ENCODE data around the gene NAA50.

The NAA50 gene

DNA sequence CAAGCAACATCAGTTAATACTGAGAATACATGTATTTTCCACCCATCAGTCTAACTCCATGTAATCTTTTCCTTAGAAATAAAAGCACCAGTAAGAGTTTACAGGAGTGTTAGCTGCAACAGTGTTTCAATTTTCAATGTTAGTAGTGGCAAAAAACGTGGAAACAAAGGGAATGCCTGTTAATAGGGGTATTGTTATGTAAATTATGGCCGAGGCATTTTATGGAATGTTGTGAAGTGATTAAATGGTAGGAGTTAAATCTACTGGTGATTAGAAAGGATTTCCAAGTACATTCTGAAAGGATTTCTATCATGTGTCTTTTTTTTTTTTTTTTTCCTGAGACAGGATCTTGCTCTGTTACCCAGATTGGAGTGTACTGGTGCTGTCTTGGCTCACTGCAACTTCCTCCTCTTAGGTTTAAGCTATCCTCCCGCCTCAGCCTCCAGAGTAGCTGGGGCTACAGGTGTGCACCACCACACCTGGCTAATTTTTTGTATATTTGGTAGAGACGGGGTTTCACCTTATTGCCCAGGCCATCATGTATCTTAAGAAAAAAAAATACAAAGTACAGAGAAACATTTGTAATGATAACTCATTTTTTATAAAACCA, 7.4 kb upstream of the NAA50 start:
- H3K4me3 ChIP-seq (ENCODE audit: low read length), result no peak overlapping the region
- no peak for TF ChIP-seq ZNF274 (IDR thresholded peaks at IDR 0.05; ENCODE audit: low read depth, low read length)

DNA sequence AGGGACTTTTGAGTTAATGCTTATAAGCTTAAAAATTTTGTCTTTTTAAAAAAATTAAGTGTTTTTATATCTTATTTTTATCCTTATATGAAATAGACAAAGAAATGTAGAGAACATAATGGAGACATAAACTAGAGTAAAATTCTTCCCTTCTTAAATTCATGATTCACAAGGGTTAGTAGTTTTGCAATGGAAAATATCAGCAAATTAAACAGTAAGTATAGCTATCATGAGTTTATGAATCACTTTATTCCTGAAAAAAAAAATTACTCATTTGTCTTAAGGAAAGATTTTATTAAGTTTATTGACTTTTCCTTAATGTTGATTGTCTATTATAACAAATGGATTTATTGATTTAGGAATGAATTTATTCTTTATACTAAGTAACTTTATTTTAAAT, 5.1 kb upstream of the NAA50 start:
- no peak overlapping the region for H3K4me3 ChIP-seq (ENCODE audit: low read length)
- no peak for TF ChIP-seq ZNF274 (IDR thresholded peaks at IDR 0.05; ENCODE audit: low read depth, low read length)

DNA sequence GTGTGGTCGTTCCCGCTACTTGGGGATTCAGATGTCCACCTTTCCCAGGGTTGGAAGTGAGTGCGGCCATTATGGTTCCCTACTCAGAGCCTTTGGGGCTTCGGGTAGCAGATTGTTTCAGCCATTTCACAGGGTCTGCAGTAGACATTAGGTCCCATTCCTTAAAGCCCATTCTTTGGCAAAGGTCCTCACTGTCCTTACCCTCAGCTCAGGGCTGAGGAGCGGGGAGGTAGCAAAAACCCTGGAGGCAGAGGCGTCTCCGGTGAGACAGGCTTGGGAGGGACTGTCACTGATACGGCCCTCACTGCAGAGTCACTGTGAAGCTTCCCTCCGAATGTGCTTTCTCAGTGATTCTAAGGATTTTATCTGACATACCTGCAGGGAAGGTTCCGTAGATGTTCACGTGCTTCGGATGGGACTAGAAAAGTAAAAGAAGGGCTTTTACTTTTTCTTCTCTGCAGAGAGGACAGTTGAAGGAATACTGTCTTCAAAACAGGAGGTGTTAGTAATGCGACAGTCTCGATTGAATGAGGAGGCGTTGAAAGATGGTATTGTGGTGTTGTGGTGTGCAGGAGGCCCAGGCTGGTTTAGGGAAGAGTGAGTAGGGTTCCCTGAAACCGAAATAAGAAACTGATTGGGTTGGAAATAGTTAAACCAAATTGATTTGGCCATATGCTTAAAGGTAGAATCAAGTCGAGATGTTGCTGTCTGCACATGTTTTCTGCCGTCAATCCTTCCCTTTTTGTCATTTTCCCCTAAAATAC, 1.4 kb upstream of the NAA50 start:
- H3K4me3 ChIP-seq (ENCODE audit: low read length), result peak overlapping the region; percentile 95
- no peak for TF ChIP-seq ZNF274 (IDR thresholded peaks at IDR 0.05; ENCODE audit: low read depth, low read length)

DNA sequence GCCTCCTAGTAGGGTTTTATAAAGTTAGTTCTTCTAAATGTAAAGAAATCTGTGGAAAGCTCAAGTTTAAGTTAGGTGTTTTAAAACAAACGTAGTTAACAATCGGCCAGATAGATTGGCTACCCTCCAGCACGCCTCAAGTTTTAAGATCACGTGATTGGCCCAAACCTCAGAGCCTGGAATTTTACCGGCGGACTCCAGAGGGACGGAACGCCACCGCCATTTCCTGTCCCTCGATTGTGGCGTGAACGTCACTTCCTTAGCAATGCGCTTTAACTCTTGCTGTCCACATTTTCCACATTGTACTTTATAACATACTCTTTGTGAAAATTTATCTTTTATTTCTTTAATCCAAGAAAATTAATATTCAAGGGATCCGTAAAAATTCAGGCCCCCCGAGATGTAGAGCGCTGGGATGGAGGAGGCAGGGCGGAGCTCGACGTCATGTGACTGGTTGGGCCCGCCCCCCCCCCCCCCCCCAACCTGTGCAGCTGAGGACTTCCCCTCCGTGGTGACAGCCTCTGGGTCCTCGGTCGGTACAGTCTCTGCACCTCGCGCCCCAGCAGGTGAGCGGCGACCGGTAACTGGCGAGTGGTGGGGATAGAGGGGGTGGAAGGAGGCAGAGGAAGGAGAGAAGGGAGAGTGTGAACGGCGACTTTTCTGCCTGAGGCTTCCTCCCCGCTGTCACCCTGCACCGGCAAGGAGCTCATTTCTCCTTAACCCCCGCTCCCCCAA, 666 bp upstream of the NAA50 start, which contains the start of gene ATP6V1A:
ATP6V1A (plus strand) TSS at position 488 of the 735 bp plus-strand sequence. CDS start 31,719 bp downstream, outside the sequence.
- H3K4me3 ChIP-seq (ENCODE audit: low read length), result peak within 1 kb of the TSS; percentile 95
- TF ChIP-seq ZNF274 (IDR thresholded peaks at IDR 0.05; ENCODE audit: low read depth, low read length), result no peak

DNA sequence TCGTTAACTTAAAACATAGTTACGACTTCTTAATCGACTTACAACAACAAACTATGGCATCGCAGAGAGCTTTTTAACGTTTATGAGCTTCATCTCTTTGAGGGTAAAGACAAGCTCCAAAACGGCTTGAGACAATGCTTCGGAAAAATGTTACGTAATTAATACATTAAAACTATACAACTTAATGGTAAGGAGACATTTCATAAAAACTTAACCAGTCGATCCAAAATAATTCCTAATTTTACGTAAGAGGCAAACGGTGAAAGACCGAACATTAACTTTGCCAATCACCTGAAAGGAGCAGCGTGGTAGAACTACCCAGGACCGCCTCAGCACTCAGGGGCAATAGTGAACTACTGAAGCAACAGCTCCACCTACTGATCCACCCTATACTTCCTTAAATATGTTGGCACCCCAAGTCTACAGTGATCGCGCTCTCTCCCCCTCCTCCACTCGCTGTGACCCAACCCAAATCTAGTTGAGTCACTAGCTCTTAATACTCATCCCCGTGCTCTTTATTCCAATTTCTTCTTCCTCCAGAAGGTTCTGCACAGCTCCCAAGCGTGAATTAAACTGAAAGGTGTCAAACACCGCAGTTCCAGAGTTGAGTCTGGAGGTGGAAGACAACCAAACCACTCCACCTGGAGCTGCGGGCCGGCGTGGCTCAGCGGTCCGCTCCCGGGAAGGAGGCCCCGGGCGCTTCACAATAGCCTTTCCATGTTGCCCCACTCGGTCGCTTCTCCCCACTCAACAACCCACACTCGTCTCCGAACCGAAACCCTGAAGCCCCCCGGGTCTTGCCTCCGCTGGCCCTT, 901 bp downstream of the NAA50 start:
- TF ChIP-seq ZNF274 (IDR thresholded peaks at IDR 0.05; ENCODE audit: low read depth, low read length), result no peak

DNA sequence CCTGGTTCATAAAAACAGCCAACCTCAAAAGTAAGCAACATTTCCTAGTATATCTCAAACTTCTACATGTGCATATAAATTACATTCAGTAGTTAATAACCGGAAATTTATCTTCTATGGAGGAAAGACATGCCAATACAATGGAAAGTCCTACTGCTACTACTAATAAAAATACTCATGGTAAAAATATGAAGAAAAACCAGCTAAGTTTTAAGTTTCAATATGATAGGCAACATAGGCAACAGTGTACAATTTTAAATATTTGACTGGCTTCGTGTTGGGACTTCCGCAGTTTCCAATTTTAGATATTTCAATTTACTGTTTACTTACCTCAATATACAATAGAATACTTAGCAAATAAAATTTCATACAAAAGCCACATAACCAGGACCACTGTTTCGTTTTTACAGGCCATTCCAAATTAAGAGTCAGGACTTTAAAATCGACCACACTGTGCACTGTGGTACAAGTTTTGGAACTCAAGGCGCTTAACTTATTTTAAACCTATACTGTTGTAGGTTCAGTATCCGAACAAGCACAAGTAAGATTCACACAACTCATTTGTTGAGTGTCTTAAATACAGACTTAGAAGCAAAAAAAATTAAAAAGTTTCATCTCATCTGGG, 2.9 kb downstream of the NAA50 start:
- H3K4me3 ChIP-seq (ENCODE audit: low read length), result no peak overlapping the region; the same call in 1 of the 2 replicates
- no peak for TF ChIP-seq ZNF274 (IDR thresholded peaks at IDR 0.05; ENCODE audit: low read depth, low read length)

More for the DNA sequence above, 901 bp downstream of the NAA50 start:
- peak overlapping the region; percentile 95 for H3K4me3 ChIP-seq (ENCODE audit: low read length)

DNA sequence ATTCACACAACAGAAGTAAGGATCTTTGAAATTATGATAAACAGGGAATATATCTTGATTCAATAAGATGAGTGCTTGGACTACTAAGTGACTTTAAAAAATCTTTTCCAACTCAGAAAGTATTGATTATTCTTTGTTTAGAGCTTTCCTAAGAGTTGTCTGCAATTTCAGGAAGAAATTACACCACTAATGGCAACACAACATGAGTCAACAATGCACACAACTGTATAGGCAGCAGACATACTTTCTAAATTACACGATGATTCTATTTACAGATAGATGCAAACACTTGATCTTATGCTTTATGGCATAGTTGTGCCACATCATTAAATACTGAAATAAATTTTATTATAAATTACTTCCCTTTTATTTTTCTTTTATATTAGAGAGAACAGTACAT, 4.4 kb downstream of the NAA50 start:
- no peak for TF ChIP-seq ZNF274 (IDR thresholded peaks at IDR 0.05; ENCODE audit: low read depth, low read length)
- no peak overlapping the region for H3K4me3 ChIP-seq (ENCODE audit: low read length)

DNA sequence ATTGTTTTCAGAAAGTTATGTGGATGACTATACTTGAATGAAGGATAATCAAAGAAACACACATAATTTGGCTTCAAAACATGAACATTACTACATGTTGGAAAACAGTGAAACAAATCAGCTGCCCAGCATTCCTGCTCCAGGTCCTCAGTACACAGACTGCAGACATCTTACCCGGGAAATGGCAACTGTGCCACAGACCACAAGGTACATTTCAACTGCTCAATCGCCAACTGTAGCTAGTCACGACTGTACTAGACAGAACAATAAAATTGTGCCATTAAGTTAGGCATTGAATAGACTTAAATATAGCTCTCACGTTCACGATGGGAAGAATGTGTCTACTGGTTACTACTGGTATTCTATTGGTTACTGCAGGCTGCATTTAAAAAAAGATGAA, 5.0 kb downstream of the NAA50 start:
- H3K4me3 ChIP-seq (ENCODE audit: low read length), result no peak overlapping the region

DNA sequence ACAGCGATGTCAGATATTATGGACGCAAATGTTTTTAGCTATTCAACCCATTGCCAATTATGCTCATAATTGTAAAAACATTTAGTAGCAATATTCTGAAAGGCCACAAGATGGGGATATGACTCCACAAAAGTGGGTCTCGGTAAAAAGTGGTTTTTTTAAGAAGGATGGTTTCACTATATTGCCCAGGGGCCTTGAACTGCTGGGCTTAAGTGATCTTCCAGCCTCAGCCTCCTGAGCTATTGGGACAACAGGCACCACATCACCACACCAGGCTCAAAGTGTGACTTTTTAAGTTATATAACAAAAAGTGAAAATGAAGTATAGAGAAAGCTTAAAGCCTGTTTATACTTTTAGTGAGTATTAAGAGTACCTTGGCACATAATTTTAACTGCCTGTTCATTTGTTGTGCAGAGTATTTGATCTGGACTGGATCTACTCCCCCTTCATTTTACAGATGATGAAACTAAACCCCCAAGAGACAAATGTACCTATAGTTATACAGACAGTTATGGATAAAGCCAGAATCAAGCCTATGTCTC, 9.4 kb downstream of the NAA50 start:
- TF ChIP-seq ZNF274 (IDR thresholded peaks at IDR 0.05; ENCODE audit: low read depth, low read length), result no peak
- H3K4me3 ChIP-seq (ENCODE audit: low read length), result no peak overlapping the region

More for the DNA sequence above, 5.0 kb downstream of the NAA50 start:
- TF ChIP-seq ZNF274 (IDR thresholded peaks at IDR 0.05; ENCODE audit: low read depth, low read length), result no peak

DNA sequence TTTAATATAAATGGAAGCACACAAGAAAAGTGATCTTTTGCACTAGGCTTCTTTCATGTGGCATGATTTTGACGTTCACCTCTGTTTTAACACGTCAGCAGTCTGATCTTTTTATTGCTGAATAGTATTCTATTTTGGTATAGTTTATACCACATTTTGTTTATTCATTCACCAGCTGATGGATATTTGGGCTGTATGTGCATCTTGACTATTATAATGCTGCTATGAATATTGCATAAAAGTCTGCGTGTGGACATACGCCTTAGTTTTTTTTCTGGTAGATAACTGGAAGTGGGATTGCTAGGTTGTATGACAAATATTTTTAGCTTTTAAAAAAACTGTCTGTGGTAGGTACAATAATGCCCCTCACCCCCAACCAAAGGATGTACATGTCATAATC, 14.4 kb downstream of the NAA50 start:
- no peak overlapping the region for H3K4me3 ChIP-seq (ENCODE audit: low read length)
- no peak for TF ChIP-seq ZNF274 (IDR thresholded peaks at IDR 0.05; ENCODE audit: low read depth, low read length)

DNA sequence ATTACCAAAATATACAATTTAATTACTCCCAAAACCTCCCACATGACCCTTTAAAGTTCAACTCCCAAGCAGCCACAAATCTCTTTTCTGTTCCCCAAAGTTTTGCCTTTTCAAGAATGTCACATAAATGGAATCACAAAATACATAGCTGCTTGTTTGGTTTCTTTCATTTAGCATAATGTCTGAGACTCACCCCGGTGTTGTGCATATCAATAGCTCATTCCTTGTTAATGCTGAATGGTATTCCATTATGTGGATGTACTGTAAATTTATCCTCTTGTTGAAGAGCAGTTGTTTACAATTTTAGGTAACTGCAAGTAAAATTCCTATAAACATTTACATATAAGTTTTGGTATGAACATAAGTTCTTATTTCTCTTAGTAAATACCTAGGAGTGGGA, 15.5 kb downstream of the NAA50 start:
- no peak for TF ChIP-seq ZNF274 (IDR thresholded peaks at IDR 0.05; ENCODE audit: low read depth, low read length)
- H3K4me3 ChIP-seq (ENCODE audit: low read length), result no peak overlapping the region

DNA sequence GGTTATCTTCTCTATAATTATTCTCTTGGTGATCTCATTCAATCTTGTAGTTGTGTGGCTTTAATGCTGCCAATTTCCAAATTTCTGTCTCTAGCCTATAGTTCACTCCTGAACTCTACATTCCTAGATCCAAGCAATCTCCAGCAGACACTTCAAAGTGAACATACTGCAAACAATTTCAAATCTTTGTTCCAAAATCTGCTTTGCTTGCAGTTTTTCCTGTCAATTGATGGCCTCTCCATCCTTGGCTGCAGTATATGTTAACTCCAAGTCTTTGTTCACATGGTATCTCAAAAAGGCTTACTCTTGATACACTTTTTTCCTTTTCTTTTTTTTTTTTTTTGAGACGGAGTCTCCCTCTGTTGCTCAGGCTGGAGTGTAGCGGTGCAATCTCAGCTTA, 17.4 kb downstream of the NAA50 start:
- no peak for TF ChIP-seq ZNF274 (IDR thresholded peaks at IDR 0.05; ENCODE audit: low read depth, low read length)
- H3K4me3 ChIP-seq (ENCODE audit: low read length), result no peak overlapping the region

DNA sequence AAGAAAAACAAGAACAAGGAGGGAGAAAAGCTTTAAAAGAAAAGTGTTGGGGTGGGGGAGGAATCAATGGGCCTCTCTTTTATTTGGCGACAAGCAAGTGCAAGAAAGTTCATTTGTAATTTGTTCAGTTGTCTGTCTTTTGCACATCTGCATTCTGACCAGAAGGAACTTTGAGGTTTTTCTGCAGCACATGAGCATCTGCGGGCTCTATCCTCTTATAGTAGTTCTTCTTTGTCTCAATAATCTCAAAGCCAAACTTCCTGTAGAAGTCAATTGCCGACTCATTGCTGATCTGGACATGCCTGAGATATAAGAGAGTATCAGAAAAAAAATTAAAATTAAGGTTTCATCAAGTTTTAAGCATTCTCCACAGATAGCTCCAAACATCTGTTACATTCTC, 24.4 kb downstream of the NAA50 start:
- no peak for TF ChIP-seq ZNF274 (IDR thresholded peaks at IDR 0.05; ENCODE audit: low read depth, low read length)
- H3K4me3 ChIP-seq (ENCODE audit: low read length), result no peak overlapping the region

Data from GM08714 (cell line).